GM18951 (cell line): Measurements from ENCODE around the gene ATP6AP1.
A peak's percentile ranks its signal among the peaks of the same experiment; 100 is the strongest.

ENCODE experiments used
- POLR2A ChIP-seq: IDR thresholded peaks from 4 replicates; pipeline ENCODE4 v1.6.1; 2011; ENCODE audit warnings: mild to moderate bottlenecking; ENCODE audit not compliant: insufficient read length, insufficient read depth; ENCODE audit errors: extremely low read depth
- in situ Hi-C: fragments of 300-500 bp; cut with MboI; formaldehyde crosslinking; loops from one replicate; pipeline ENCODE4 v1.12.0; 2022; ENCODE audit warnings: low sequenced_read_pairs, mixed read lengths, inconsistent platforms; ENCODE audit not compliant: unreplicated experiment

The ATP6AP1 gene

GRCh38 chrX:154470914-154471568 lies 42.6 kb downstream of the ATP6AP1 start:
- in situ Hi-C loops = no loop called here
- no peak for TF ChIP-seq POLR2A

- in situ Hi-C loops = no loop called here
- no peak for TF ChIP-seq POLR2A
Measured at GRCh38 chrX:154471839-154472684, 43.6 kb downstream of the ATP6AP1 start.

- no peak for TF ChIP-seq POLR2A
- in situ Hi-C loops = no loop called here
Measured at GRCh38 chrX:154472685-154473632, 44.5 kb downstream of the ATP6AP1 start.

GRCh38 chrX:154473683-154474082 lies 45.2 kb downstream of the ATP6AP1 start:
- in situ Hi-C loops = no loop called here
- no peak for TF ChIP-seq POLR2A

- in situ Hi-C loops = no loop called here
- TF ChIP-seq POLR2A = no peak
Measured at GRCh38 chrX:154476821-154477220, 48.3 kb downstream of the ATP6AP1 start.

GRCh38 chrX:154477891-154478477 lies 49.5 kb downstream of the ATP6AP1 start:
- TF ChIP-seq POLR2A = no peak
- in situ Hi-C loops = no loop called here

GRCh38 chrX:154478728-154479622 lies 50.5 kb downstream of the ATP6AP1 start, which contains the start of gene LAGE3:
TSS of gene LAGE3 (minus strand) at chrX:154479281. CDS start at chrX:154478915, 366 bp downstream.
- TF ChIP-seq POLR2A = peak; percentile 65
- in situ Hi-C loops = no loop called here

- in situ Hi-C loops = no loop called here
- TF ChIP-seq POLR2A = no peak
Measured at GRCh38 chrX:154481195-154481594, 52.7 kb downstream of the ATP6AP1 start.

- in situ Hi-C loops = no loop called here
- no peak for TF ChIP-seq POLR2A
Measured at GRCh38 chrX:154481911-154482601, 53.6 kb downstream of the ATP6AP1 start.

GRCh38 chrX:154482786-154483185 lies 54.3 kb downstream of the ATP6AP1 start:
- TF ChIP-seq POLR2A = no peak
- in situ Hi-C loops = no loop called here

GRCh38 chrX:154483325-154483724 lies 54.8 kb downstream of the ATP6AP1 start:
- in situ Hi-C loops = no loop called here
- TF ChIP-seq POLR2A = no peak
